OCI-LY3 (cell line): ENCODE results near the gene MAD1L1.

Source experiments
- H2AFZ ChIP-seq: fragments of 200-600, 300-600 bp; shearing (Covaris generic); 2 replicates; pipeline ENCODE4 v1.6.0; 2014; ENCODE audit warnings: antibody characterized with exemption, low read depth, low read length
- H3K27ac ChIP-seq: fragments of 200-600, 300-600 bp; sonication (generic); 2 replicates; pipeline ENCODE4 v1.5.1; 2014; ENCODE audit warnings: mild to moderate bottlenecking, low read length, moderate library complexity, mixed read lengths
- H3K27me3 ChIP-seq: fragments of 200-600, 300-600 bp; sonication (generic); 2 replicates; pipeline ENCODE4 v1.6.1; 2014; ENCODE audit warnings: low read depth, low read length, mixed read lengths
- H3K36me3 ChIP-seq: fragments of 200-600, 300-600 bp; sonication (generic); replicated peaks from 2 replicates; pipeline ENCODE3; 2014; ENCODE audit warnings: low read depth, low read length, mixed read lengths
- H3K4me1 ChIP-seq: fragments of 300-600, 200-600 bp; sonication (generic); 2 replicates; pipeline ENCODE4 v1.6.1; 2014; ENCODE audit warnings: low read length, mixed read lengths
- H3K4me2 ChIP-seq: fragments of 200-600, 300-600 bp; sonication (generic); 2 replicates; pipeline ENCODE4 v1.6.1; 2014; ENCODE audit warnings: low read length, mixed read lengths
- H3K4me3 ChIP-seq: fragments of 300-600, 200-600 bp; sonication (generic); 2 replicates; pipeline ENCODE4 v1.5.1; 2014; ENCODE audit warnings: antibody characterized with exemption, mild to moderate bottlenecking, low read length, moderate library complexity
- H3K79me2 ChIP-seq: fragments of 300-600, 200-600 bp; shearing (Covaris generic); 2 replicates; pipeline ENCODE4 v1.6.1; 2014; ENCODE audit warnings: mild to moderate bottlenecking, low read length, mixed read lengths
- H3K9ac ChIP-seq: fragments of 300-600, 200-600 bp; shearing (Covaris generic); 2 replicates; pipeline ENCODE4 v1.6.0; 2014; ENCODE audit warnings: mild to moderate bottlenecking, low read length, moderate library complexity
- H3K9me3 ChIP-seq: fragments of 200-600, 300-600 bp; shearing (Covaris generic); 2 replicates; pipeline ENCODE4 v1.6.1; 2014; ENCODE audit warnings: low read length, mixed read lengths; ENCODE audit not compliant: insufficient read depth
- H4K20me1 ChIP-seq: fragments of 200-600, 300-600 bp; sonication (generic); 2 replicates; pipeline ENCODE4 v1.6.1; 2016; ENCODE audit warnings: low read length, mixed read lengths; ENCODE audit not compliant: insufficient read depth
- EZH2phosphoT487 ChIP-seq: fragments of 200-600 bp; shearing (Covaris generic); IDR thresholded peaks from 2 replicates; pipeline ENCODE4 v1.6.1; 2018; ENCODE audit warnings: antibody characterized with exemption, mixed run types, low read depth
- TF ChIP-seq, protein P1 (sequence below): fragments of 200-600, 300-600 bp; sonication (generic); IDR thresholded peaks from 2 replicates; pipeline ENCODE4 v1.5.1; 2014; ENCODE audit warnings: antibody characterized with exemption, low read length, low read depth

Gene MAD1L1

DNA sequence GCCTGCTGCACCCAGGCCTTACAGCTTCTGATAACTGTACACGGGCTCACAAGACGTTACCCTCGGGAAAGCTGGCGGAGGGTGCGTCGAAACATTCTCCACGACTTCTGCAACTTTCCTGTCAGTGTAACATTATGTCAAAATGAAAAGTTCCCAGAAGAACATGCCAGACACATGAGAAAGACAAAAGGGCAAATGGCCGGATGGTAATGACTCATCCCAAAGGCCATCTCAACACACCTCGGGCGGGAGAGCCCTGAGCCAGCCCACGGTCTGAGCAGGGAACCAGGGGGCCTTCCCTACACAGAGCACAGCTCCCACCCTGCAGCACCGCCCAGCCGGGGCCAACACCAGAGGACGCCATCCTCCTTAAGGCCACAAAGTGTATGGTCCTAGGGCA is 118.7 kb downstream of the MAD1L1 start:
- Histone ChIP-seq H3K9ac (no peak overlapping the region), H2AFZ (no peak overlapping the region), H3K4me2 (no peak overlapping the region), H3K79me2 (no peaks in the 10 kb centered on the region), H3K36me3 (peaks cover 3% of the 10 kb centered on the region), H3K4me3 (no peak overlapping the region), H3K4me1 (no peaks in the 10 kb centered on the region), H4K20me1 (no peaks in the 10 kb centered on the region), H3K9me3 (no peaks in the 10 kb centered on the region), H3K27me3 (no peaks in the 10 kb centered on the region), H3K27ac (no peak overlapping the region)
- TF ChIP-seq, protein P1, sequence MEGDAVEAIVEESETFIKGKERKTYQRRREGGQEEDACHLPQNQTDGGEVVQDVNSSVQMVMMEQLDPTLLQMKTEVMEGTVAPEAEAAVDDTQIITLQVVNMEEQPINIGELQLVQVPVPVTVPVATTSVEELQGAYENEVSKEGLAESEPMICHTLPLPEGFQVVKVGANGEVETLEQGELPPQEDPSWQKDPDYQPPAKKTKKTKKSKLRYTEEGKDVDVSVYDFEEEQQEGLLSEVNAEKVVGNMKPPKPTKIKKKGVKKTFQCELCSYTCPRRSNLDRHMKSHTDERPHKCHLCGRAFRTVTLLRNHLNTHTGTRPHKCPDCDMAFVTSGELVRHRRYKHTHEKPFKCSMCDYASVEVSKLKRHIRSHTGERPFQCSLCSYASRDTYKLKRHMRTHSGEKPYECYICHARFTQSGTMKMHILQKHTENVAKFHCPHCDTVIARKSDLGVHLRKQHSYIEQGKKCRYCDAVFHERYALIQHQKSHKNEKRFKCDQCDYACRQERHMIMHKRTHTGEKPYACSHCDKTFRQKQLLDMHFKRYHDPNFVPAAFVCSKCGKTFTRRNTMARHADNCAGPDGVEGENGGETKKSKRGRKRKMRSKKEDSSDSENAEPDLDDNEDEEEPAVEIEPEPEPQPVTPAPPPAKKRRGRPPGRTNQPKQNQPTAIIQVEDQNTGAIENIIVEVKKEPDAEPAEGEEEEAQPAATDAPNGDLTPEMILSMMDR = no peak
- TF ChIP-seq EZH2phosphoT487 = no peak

DNA sequence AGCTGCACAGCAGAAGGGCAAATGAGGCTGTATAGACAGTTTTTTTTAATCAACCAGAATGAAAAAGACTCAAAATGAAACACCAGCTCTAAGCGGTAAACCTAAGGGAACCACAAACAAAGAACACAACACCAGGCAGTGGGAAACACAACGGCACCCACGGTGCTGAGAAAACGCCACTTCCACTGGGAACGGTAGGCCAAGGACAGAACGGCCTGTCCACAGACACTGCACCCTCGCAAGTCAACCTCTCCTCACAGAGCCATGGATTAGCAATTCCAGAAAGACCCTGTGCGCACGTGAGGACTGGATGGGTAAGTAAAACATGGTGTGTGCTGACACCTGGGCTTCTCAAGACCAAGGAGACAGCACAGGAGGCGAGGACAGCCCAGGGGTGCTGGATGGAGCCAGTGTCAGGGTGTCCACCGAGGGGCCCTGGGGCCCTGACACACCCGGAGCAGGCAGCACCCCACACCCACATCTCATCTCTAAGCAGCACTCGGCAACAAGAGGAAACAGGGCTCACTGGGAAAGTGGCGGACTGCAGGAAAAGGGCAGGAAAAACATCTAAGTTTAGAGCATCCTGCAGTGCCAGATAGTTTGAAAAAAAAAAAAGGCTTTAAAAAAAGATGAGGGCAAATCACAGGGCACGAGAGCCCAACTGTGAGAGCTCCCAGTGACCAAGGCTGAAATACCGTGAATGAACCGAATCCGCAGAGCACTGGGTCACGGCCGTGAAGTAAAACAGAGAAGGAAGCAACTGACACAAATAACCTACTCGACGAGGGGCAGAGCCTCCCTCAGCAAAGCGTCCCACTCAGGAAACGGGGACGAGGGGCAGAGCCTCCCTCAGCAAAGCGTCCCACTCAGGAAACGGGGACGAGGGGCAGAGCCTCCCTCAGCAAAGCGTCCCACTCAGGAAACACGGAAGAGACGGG is 120.2 kb downstream of the MAD1L1 start:
- H3K4me1 ChIP-seq = no peaks in the 10 kb centered on the region
- no peak overlapping the region for H3K27ac ChIP-seq
- no peak overlapping the region for H3K9ac ChIP-seq
- no peaks in the 10 kb centered on the region for H3K27me3 ChIP-seq
- no peak overlapping the region for H2AFZ ChIP-seq
- no peak overlapping the region for H3K4me2 ChIP-seq
- no peaks in the 10 kb centered on the region for H3K79me2 ChIP-seq
- H3K36me3 ChIP-seq = no peaks in the 10 kb centered on the region
- H4K20me1 ChIP-seq = no peaks in the 10 kb centered on the region
- H3K4me3 ChIP-seq = no peak overlapping the region
- H3K9me3 ChIP-seq = no peaks in the 10 kb centered on the region
- no peak for TF ChIP-seq EZH2phosphoT487
- TF ChIP-seq, protein P1 = no peak

DNA sequence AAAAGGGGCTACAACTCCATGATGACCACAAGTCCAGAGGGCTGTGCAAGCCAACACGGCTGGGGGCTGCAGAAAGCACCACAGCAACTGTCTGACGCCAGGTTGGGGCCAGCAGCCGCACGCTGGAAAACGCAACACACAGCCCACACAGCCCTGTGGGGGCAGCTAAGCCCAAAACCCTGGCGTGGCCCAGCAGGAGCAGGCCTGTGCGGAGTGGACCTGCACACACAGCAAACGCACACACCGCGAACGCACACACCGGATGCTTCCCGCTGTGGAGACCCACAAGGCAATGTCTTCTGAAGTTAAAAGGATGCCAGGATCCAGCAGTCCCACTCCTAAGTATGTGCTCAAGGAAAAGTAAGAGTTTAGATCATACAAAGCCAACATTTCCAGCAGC is 121.2 kb downstream of the MAD1L1 start:
- Histone ChIP-seq H3K4me1 (no peaks in the 10 kb centered on the region), H4K20me1 (no peaks in the 10 kb centered on the region), H3K4me2 (no peak overlapping the region), H3K9me3 (no peaks in the 10 kb centered on the region), H3K36me3 (no peaks in the 10 kb centered on the region), H3K27me3 (no peaks in the 10 kb centered on the region), H3K4me3 (no peak overlapping the region), H2AFZ (no peak overlapping the region), H3K79me2 (no peaks in the 10 kb centered on the region), H3K9ac (no peak overlapping the region), H3K27ac (no peak overlapping the region)
- TF ChIP-seq, protein P1 = no peak
- TF ChIP-seq EZH2phosphoT487 = no peak

DNA sequence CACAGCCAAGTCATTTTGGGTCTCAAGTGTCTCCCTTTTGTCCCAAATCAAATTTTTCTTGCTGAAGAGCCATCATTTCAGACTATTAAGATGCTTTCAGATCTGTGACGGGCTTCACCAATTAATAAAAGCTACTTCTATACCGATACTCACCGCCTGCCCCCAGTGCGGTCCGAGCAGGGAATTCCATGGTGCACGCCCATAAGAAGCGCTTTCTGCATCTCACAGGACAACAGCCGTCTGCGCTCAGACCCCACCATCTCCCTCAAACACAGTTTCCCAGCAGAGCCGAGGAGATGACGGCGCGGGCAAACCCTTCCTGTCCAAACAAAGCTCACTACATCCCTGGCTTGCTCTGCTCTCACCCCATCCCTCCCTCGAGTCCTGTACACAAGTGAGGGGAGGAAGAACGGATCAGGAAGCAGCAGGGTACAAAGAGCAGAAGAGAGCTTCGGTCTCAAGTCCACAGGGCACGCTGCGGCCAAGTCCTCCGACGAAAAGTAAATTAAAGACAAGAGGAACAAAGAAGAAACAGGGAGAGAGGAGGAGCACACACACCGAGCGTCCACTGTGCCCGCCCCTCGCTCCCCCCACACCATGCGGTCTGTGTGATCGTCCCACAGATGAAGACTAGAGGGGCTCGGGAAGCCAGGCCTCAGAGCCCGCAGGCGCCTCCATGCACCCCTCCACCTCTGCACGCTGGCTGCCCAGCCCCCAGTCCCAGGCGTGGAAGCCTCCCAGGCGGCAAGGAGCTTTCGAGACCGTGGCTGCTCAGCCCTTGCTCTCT is 121.9 kb downstream of the MAD1L1 start:
- H3K4me2 ChIP-seq = no peak overlapping the region
- H3K4me1 ChIP-seq = no peaks in the 10 kb centered on the region
- H3K36me3 ChIP-seq = no peaks in the 10 kb centered on the region
- H3K9me3 ChIP-seq = no peaks in the 10 kb centered on the region
- H4K20me1 ChIP-seq = no peaks in the 10 kb centered on the region
- TF ChIP-seq, protein P1 = no peak
- TF ChIP-seq EZH2phosphoT487 = no peak
- H2AFZ ChIP-seq = no peak overlapping the region
- no peak overlapping the region for H3K9ac ChIP-seq
- no peaks in the 10 kb centered on the region for H3K27me3 ChIP-seq
- H3K27ac ChIP-seq = no peak overlapping the region
- H3K79me2 ChIP-seq = no peaks in the 10 kb centered on the region
- no peak overlapping the region for H3K4me3 ChIP-seq
